Measurements from ENCODE around the gene MAL. TPM values are rescaled to one million over a fixed set of nuclear protein-coding genes. Genes with fewer than 3 reads are reported as not detected.
A peak's percentile ranks its signal among the peaks of the same experiment; 100 is the strongest.

The MAL gene
- total RNA-seq, 1 experiment from 2014 or later, result 1.6 TPM

DNA sequence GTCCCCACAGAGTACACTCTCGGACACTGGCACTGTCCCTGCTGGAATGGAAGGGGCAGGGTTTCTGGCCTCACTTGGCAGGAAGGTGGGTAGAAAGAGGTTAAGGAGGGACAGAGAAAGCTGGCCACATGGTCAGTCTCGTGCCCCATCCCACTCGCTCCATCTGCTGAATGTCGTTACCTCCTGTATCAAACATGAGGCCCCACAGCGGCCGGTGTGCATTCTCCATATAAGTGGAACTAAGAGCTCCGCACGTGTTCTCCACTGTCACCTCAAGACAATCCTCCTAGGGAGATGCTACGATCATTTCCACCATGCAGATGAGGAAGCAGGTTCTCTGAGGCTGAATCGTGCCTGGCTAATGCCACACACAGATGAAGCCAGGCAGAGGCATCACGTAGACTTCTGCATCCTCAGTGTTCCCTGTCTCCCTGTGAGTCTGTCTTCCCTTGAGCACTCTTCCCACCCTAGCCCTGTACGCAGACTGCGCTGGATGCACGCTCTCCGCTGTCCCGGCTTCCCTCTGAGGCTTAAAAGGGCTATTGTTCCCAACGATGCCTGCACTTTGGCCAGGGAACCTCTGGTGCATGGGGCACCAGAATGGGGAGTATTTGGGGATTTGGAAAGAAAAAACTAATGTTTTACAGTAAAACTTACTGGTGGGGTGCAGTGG lies 35.1 kb downstream of the MAL start:
- no peaks in the 10 kb centered on the region for H3K36me3 ChIP-seq (ENCODE audit: low read depth, low read length)
- ChIA-PET POLR2A (ENCODE audit: unreplicated experiment) (no interaction called here), CTCF (no interaction called here)
- intact Hi-C loops (cut with micrococcal nuclease), result loop anchor here (5.0 kb wide), 1 partner anchor 38 kb away; no protein-coding TSS in a partner anchor
- H3K79me2 ChIP-seq (ENCODE audit: low read length), result no peaks in the 10 kb centered on the region
- no peaks in the 10 kb centered on the region for H3K9me2 ChIP-seq (replicated peaks; ENCODE audit: low read length)
- H3F3A ChIP-seq (ENCODE audit: low read length, unreplicated experiment), result no peaks in the 10 kb centered on the region
- no peak for ATAC-seq
- TF ChIP-seq CTCF (conservative IDR thresholded peaks at IDR 0.05; ENCODE audit: low read depth, low read length), result no peak
- TF ChIP-seq EZH2 (IDR thresholded peaks at IDR 0.05; ENCODE audit: low read length, unreplicated experiment), result no peak
- TF ChIP-seq EZH2phosphoT487 (IDR thresholded peaks at IDR 0.05; ENCODE audit: borderline replicate concordance, low read length), result no peak
- no peaks in the 10 kb centered on the region for H3K27me3 ChIP-seq (ENCODE audit: low read length)
- H3K4me1 ChIP-seq (ENCODE audit: insufficient read depth, low read length), result peaks cover 68% of the 10 kb centered on the region
- no peak overlapping the region for H3K4me3 ChIP-seq (ENCODE audit: low read length)
- no peaks in the 10 kb centered on the region for H3K9me3 ChIP-seq (ENCODE audit: low read length)
- no peak for DNase-seq
- peak overlapping the region; percentile 35 for H3K4me2 ChIP-seq (ENCODE audit: low read length)
- no peaks in the 10 kb centered on the region for H4K20me1 ChIP-seq (ENCODE audit: low read length)
- BruUV-seq (replicated peaks), result TSS peak; percentile 57
- H3K9ac ChIP-seq (ENCODE audit: low read length), result no peak overlapping the region
- H2AFZ ChIP-seq (ENCODE audit: low read length), result 0 out of 2 replicates have a peak overlapping the region, but pooled peaks have one; percentile 19
- H3K27ac ChIP-seq (ENCODE audit: low read length), result 0 out of 2 replicates have a peak overlapping the region, but pooled peaks have one; percentile 22

DNA sequence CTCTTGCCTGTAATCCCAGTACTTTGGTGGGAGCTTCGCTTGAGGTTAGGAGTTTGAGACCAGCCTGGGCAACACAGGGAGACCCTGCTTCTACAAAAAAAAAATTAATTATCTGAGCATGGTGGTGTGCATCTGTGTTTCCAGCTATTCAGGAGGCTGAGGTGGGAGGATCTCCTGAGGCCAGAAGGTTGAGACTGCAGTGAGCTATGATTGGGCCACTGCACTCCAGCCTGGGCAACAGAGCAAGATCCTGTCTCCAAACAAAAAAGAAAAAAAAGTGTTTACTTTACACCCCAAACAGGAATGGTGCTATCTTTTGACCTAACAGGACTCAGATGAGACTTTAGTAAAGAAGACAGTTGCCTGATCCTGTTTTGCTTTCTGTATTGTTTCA lies 35.6 kb downstream of the MAL start:
- ChIA-PET POLR2A (ENCODE audit: unreplicated experiment) (no interaction called here), CTCF (no interaction called here)
- no peaks in the 10 kb centered on the region for H3K27me3 ChIP-seq (ENCODE audit: low read length)
- no peak overlapping the region for H3K4me2 ChIP-seq (ENCODE audit: low read length)
- no peaks in the 10 kb centered on the region for H3K36me3 ChIP-seq (ENCODE audit: low read depth, low read length)
- ATAC-seq (no peak), DNase-seq (no peak)
- H2AFZ ChIP-seq (ENCODE audit: low read length), result no peak overlapping the region
- H3K27ac ChIP-seq (ENCODE audit: low read length), result no peak overlapping the region
- intact Hi-C loops (cut with micrococcal nuclease), result loop anchor here (5.0 kb wide), 1 partner anchor 39 kb away; no protein-coding TSS in a partner anchor
- H3K9me3 ChIP-seq (ENCODE audit: low read length), result no peaks in the 10 kb centered on the region
- no peaks in the 10 kb centered on the region for H4K20me1 ChIP-seq (ENCODE audit: low read length)
- H3K9me2 ChIP-seq (replicated peaks; ENCODE audit: low read length), result no peaks in the 10 kb centered on the region
- H3K9ac ChIP-seq (ENCODE audit: low read length), result no peak overlapping the region
- no peak overlapping the region for H3K4me3 ChIP-seq (ENCODE audit: low read length)
- peaks cover 63% of the 10 kb centered on the region for H3K4me1 ChIP-seq (ENCODE audit: insufficient read depth, low read length)
- no TSS peak for BruUV-seq (replicated peaks)
- H3F3A ChIP-seq (ENCODE audit: low read length, unreplicated experiment), result no peaks in the 10 kb centered on the region
- no peak for TF ChIP-seq EZH2 (IDR thresholded peaks at IDR 0.05; ENCODE audit: low read length, unreplicated experiment)
- no peak for TF ChIP-seq CTCF (conservative IDR thresholded peaks at IDR 0.05; ENCODE audit: low read depth, low read length)
- TF ChIP-seq EZH2phosphoT487 (IDR thresholded peaks at IDR 0.05; ENCODE audit: borderline replicate concordance, low read length), result no peak
- no peaks in the 10 kb centered on the region for H3K79me2 ChIP-seq (ENCODE audit: low read length)

- Histone ChIP-seq H3K27ac (ENCODE audit: low read length) (no peak overlapping the region), H3K9me3 (ENCODE audit: low read length) (no peaks in the 10 kb centered on the region), H3K4me3 (ENCODE audit: low read length) (no peak overlapping the region), H3K36me3 (ENCODE audit: low read depth, low read length) (no peaks in the 10 kb centered on the region), H3K4me1 (ENCODE audit: insufficient read depth, low read length) (peaks cover 57% of the 10 kb centered on the region), H4K20me1 (ENCODE audit: low read length) (no peaks in the 10 kb centered on the region), H3K9me2 (replicated peaks; ENCODE audit: low read length) (no peaks in the 10 kb centered on the region), H3K79me2 (ENCODE audit: low read length) (no peaks in the 10 kb centered on the region), H3K27me3 (ENCODE audit: low read length) (no peaks in the 10 kb centered on the region), H3K4me2 (ENCODE audit: low read length) (no peak overlapping the region), H3F3A (ENCODE audit: low read length, unreplicated experiment) (no peaks in the 10 kb centered on the region), H3K9ac (ENCODE audit: low read length) (no peak overlapping the region), H2AFZ (ENCODE audit: low read length) (no peak overlapping the region)
- ChIA-PET POLR2A (ENCODE audit: unreplicated experiment) (no interaction called here), CTCF (interaction anchor here (1.0 to 1.4 kb wide), 2 partner anchors 15 to 18 kb away, joined by 3 to 6 read pairs; no protein-coding TSS in a partner anchor)
- TF ChIP-seq CTCF (conservative IDR thresholded peaks at IDR 0.05; ENCODE audit: low read depth, low read length) (no peak), EZH2 (IDR thresholded peaks at IDR 0.05; ENCODE audit: low read length, unreplicated experiment) (no peak), EZH2phosphoT487 (IDR thresholded peaks at IDR 0.05; ENCODE audit: borderline replicate concordance, low read length) (no peak)
- intact Hi-C loops (cut with micrococcal nuclease), result loop anchor here (5.0 kb wide), 1 partner anchor 39 kb away; no protein-coding TSS in a partner anchor
- no peak for DNase-seq
- ATAC-seq, result no peak
- no TSS peak for BruUV-seq (replicated peaks)
Observed at GRCh38 chr2:95061601-95062183, 36.2 kb downstream of the MAL start.
